GM19328 (cell line): ENCODE results near the gene RNF212B.
A peak's percentile ranks its signal among the peaks of the same experiment; 100 is the strongest.

Source experiments
- ATAC-seq: cut with Tn5 transposase; IDR thresholded peaks from one replicate; pipeline ENCODE4 v1.9.1; 2021; ENCODE audit warnings: mild to moderate bottlenecking, moderate library complexity; ENCODE audit not compliant: unreplicated experiment

Gene RNF212B

DNA sequence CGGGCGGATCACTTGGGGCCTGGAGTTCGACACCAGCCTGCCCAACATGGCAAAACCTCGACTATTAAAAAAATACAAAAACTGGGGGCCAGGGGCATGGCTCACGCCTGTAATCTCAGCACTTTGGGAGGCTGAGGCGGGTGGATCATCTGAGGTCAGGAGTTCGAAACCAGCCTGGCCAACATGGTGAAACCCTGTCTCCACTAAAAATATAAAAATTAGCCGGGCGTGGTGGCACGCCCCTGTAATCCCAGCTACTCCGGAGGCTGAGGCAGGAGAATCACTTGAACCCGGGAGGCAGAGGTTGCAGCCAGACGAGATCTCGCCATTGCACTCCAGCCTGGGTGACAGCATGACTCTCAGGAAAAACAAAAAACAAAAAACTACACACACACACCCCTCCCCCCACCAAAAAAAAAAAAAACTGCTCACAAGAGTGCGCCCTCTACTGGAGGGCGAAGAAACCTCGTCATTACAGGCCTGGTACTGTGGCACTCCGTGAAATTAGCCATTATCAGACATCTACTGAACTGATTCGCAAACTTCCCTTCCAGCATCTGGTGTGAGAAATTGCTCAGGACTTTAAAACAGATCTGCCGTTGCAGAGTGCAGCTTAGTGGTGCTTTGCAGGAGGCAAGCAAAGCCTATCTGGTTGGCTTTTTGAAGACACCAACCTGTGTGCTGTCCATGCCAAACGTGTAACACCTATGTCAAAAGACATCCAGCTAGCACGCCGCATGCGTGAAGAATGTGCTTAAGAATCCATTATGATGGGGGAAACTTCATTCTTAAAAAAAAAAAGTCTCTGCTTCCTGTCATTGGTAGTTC is 57.2 kb downstream of the RNF212B start:
- ATAC-seq: no peak

DNA sequence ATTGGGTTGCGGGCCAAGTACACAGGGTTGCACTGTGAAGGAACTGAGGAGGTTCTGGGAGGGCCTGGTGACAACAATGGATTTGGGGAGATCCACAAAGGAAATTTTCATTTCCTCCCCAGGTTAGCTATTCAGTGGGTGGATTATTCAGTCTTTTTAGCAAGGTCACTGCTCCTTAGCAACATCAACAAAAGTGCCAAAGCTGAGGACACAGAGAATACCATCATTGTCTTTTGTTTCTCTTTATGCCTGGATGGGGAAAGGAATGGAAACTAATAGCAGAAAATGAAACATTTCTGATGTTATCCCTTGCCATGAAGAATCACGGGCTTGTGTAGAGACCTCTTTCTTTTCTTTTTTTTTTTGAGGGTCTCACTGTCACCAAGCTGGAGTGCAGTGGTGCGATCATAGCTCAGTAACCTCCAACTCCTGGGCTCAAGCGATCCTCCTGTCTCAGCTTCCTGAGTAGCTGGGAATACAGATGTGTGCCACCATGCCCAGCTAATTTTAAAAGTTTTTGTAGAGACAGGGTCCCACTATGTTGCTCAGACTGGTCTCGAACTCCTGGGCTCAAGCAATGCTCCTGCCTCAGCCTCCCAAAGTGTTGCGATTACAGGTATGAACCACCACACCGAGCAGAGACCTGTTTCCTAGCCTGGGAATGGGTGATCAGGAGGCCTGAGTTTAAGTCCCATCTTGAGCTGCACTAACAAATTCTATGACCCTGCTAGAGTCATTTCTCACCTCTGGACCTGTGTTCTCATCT is 58.5 kb downstream of the RNF212B start:
- no peak for ATAC-seq

- ATAC-seq: no peak
Measured at GRCh38 chr14:23297096-23297495, 59.4 kb downstream of the RNF212B start.

- no peak for ATAC-seq
Measured at GRCh38 chr14:23297611-23298277, 60.0 kb downstream of the RNF212B start.

DNA sequence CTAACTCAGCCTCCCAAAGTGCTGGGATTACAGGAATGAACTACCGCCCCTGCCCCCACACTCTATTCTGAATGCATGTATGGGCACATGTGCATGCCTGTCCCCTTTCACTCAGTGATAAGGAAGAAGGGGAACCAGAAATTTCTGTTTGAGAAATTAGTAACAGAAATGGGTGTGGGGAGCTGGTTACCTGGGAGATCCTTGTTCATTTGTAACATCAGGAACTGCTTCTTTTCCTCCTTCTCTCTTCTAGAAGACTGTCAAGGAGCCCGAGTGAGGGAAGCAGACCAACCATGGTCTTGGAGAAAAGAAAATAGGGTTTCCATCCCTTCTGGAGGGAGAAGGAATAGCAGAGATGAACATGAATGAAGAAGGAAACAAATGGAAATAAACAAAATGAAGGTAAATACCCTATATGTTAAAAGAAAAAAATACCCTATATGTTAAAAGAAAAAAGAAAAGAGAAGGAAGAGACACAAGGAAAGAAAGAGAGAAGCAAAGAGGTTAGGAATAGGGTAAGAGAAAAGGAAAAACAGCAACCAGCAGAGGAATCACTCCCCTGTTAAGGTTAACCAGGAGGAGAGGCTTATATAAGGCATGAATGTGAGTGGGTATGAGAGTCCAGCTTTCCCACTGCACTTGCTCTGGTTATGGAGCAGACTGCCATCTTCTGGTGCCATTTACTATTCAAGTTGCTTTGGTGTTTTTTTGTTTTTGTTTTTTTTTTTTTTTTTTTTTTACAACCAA is 61.6 kb downstream of the RNF212B start:
- ATAC-seq: no peak

DNA sequence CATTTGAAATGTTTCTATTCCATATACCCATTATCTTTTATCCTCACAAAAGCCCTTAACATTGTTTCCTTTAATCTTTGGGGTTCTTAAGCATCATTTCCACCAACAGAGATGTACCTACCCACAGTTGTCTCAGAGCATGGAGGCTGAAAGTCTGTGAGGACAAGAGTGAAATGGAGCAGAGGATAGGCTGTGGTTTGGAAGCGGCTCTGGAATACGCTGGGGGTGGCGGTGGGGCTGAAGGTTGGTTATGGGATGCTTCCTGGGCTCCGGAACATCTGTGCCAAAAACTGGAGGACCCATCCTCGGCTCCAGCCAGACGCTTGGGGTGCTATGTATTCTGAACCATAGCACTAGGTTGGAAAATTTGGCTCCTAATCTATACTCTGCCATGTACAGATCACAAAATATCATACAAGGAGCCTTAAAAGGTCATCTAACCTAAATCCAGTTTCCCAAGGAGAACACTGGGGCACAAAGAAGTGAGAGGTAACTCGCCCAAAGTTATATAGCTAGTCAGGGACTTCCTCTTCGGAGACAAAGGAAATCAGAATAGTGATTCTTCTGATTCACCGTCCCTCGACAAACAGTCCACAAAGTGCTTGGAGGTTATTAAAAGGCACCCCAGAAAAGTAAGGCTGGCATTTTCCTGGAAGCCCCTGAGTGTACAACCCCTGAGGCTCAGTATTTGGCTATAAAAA is 62.4 kb downstream of the RNF212B start:
- ATAC-seq: no peak

DNA sequence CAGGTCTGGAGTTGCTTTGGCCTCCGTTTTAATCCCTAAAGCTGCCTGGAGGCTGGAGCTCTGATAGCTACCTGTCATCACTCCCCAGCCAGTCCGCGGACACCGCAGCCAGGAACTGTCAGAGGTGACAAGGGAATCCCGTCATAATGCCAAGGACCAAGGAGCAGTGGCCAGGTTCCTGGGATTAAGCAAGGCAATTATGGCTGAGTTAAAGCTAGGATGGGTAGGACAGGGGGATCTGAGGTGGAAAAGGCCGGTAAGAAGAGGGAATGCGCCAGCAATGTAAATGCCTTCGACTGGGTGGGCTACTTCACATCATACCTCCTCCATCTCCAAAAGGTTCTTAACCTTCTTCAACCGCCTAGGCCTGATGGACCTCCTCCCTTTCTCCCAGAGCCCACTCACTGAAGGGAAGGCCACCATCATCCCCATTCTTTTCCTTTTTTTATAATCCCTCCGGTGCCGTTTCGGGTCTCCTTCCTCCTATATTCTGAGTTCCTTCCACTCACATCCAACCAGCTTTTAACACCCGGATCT is 63.0 kb downstream of the RNF212B start:
- ATAC-seq: no peak

- peak; percentile 74 for ATAC-seq
Measured at GRCh38 chr14:23301288-23301968, 63.7 kb downstream of the RNF212B start.

GRCh38 chr14:23301969-23302289 is 64.2 kb downstream of the RNF212B start:
- ATAC-seq: peak; percentile 9

DNA sequence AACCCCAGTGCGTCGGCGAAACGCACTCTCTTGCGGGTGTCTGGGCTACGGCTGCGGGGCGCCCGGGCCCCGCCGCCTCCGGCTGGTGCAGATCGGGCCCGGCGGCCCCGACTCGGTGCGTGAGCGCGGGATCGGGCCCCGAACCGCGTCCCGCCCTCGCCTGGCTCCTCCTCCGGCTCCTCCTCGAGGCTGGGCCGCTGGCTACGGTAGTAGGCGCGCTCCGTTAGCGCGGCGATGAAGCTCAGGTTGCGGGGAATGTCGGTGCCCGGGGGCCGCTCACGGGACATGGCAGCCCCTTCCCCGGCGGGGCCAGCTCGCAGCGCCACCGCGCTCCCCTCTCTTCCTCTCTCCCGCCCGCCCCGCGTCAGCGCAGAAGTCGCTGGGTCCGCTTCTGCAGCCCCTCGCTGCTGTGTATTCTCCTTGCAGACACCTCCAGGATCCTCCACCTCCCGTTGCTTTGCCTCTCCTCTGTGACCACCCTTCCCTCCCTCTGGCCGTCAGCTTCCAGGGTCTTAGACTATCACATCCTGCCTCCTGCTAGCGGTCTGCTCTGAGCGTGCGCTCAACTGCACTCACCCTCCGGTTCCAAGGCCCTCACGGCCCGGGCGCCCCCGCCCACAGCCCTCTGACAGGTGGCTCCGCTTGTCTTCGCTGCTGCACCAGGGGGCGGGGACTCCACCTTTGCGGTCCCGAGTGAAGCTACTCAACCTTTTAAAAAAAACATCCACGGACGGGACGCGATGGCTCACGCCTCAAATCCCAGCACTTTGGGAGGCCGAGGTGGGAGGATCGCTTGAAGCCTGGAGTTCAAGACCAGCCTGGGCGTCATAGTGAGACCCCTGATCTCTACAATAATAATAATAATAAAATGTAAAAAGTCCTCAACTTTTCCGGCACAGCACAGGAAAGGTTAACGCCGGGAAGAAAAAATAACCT is 64.8 kb downstream of the RNF212B start, which contains the start of gene PPP1R3E:
PPP1R3E (minus strand) TSS at position 570 of the 936 bp plus-strand sequence; CDS start at position 287, 283 bp downstream.
- peak; percentile 25 for ATAC-seq

DNA sequence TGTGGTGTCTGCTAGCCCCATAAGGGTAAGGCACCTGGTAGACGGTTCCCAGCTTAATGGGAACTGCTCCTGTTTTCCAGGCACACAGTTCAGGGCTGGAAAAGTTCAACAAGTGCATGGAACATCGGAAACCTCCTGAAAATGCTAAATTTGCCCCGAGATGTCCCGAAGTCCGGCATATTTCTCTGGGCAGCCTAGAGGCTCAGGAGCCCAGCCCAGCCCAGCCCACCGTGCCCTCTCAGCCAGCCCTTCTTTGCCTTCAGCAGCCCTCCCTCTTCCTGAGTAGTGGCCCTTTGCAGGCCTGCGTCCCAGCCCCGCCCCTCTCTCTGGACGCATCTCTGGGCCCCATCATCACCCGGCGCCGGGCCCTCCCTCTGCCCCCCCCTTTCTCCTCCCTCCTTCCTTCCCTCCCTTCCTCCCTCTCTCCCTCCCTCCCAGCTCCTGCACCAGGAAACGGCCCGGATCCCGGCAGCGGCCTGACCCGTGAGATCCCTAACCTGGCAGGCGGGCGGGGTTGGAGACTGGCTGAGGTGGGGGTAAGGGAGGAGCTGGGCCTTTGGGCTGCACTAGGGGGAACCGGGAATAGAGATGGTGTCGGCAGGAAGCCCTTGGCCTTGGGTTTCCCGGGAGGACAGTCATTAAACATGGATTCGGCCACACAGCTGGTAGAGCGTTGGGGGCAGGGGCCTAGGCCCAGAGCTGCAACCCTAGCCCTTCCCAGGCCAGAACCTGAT is 68.8 kb downstream of the RNF212B start, which contains the start of gene BCL2L2:
BCL2L2 (plus strand) TSS at position 422 of the 734 bp plus-strand sequence. CDS start 935 bp downstream, outside the sequence.
- ATAC-seq: peak; percentile 22

DNA sequence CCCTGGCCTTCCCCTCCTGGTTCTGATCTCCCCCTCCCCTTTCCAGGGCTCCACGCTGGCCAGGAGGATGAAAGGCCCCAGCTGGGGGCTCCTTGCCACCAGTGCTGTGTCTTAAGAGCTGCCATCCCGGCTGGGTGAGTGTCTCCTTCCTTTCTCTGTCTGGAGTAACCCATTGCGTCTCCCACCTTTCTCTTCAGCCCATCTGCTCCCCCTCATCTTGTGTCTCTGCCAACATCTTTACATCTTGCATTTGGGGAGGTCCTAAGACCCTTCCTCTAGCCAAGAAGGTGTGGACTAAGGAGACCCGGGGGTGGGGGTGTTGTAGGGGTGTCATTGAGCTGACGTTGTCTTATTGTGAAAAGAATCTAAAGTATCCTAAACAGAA is 69.4 kb downstream of the RNF212B start:
- no peak for ATAC-seq

DNA sequence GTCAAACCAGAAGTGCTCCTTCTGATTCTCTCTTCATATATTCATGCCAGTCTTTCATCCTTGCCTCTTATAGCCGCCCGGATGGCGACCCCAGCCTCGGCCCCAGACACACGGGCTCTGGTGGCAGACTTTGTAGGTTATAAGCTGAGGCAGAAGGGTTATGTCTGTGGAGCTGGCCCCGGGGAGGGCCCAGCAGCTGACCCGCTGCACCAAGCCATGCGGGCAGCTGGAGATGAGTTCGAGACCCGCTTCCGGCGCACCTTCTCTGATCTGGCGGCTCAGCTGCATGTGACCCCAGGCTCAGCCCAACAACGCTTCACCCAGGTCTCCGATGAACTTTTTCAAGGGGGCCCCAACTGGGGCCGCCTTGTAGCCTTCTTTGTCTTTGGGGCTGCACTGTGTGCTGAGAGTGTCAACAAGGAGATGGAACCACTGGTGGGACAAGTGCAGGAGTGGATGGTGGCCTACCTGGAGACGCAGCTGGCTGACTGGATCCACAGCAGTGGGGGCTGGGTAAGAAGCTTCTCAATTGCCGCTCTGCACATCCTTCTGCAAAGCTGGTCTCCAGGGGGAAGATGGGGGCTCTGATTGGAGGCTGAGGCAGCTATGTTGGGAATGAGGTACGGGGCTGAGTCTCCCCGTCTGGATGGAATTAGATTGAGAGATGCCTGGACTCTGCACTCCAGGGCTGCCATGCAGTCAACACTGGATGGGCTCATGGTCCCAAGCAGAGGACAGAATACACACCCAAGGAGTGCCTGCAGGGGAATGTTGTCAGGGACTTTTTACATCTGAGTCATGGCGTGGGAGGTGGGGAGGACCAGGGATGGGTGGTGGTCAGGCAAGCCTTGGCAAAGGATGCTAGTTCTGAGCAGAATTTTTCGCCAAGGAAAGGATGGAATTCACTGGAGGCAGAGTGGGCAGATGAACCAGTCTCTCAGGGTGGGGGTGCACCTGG is 70.2 kb downstream of the RNF212B start:
- no peak for ATAC-seq

GRCh38 chr14:23308721-23309445 is 71.1 kb downstream of the RNF212B start:
- no peak for ATAC-seq

DNA sequence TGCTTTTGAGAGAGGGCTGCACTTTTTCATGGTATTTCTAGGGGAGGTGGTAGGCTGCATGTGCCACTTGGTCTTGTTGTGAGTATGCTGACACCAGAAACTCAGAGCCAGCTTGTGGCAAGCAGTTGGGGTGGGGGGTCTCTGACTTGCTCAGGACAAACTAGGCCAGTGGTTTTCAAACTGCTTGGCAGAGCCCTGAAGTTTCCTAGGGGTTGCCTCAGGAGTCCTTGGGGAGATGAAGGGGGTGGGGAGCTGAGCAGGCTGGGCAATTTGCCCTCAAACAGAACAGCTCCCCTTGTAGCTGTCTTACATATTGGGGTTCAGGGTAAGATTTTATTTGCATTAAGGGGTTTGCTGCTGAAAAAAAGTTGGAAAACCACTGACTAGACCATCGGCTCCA is 72.8 kb downstream of the RNF212B start:
- ATAC-seq: no peak

DNA sequence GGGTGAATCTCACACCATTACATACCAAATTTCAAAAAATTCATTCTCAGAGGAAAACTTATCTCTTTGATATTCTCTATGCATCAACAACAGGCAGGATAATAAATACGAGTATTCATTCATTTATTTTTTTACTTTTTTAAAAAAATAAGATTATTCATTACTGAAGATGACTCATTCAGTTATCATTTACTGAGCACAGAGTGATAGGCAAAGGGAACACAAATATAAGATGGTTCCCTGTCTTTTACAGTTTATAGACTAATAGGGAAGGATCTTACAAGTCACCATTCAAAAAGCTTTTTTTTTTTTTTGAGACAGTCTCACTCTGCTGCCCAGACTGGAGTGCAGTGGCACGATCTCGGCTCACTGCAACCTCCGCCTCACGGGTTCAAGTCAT is 78.6 kb downstream of the RNF212B start:
- ATAC-seq: no peak
